Subcutaneous adipose tissue (tissue), 4 donors: ENCODE data around the gene CMTM3. TPM values are rescaled to one million over a fixed set of nuclear protein-coding genes. Genes with fewer than 3 reads are reported as not detected.

ENCODE experiments used
- CTCF ChIP-seq: fragments of 450-650 bp; IDR thresholded peaks from one replicate; pipeline ENCODE4 v1.5.1; 2016; ENCODE audit warnings: low read depth, mild to moderate bottlenecking, control low read depth, antibody characterized with exemption, moderate library complexity
- small RNA-seq: library from RNA; depleted of rRNA; stranded (forward); fragments of <200 nt; gene quantifications from one replicate; pipeline ENCODE3, GENCODE V24; 2016
- total RNA-seq, 4 donors: library from RNA; depleted of rRNA; stranded (reverse); fragments of >200 nt; gene quantifications; one replicate each; pipeline ENCODE4 v1.1.0, GENCODE V29; 2016

Gene CMTM3
- total RNA-seq, 4 donors from 2014 or later = 27.5 to 101 (median 43.1) TPM

- TF ChIP-seq CTCF = no peak
Observed at GRCh38 chr16:66658143-66658859, 53.8 kb downstream of the CMTM3 start.

GRCh38 chr16:66658860-66659190 lies 54.3 kb downstream of the CMTM3 start:
- no peak for TF ChIP-seq CTCF

GRCh38 chr16:66660422-66661209 lies 56.1 kb downstream of the CMTM3 start:
- no peak for TF ChIP-seq CTCF

- TF ChIP-seq CTCF = no peak
Observed at GRCh38 chr16:66661210-66661560, 56.7 kb downstream of the CMTM3 start.

- TF ChIP-seq CTCF = no peak
Observed at GRCh38 chr16:66662445-66663194, 58.1 kb downstream of the CMTM3 start.

Small RNA genes lying within 50 kb of the gene (small RNA-seq; reads per million reads assigned to genes)
- gene CKLF-CMTM1 = not detected

Other genes starting within 250 kb of the CMTM3 start
- 100 to 1,000 TPM in 1 of 4 donors, 10 to 100 TPM in 3; 28.7 to 155 (median 43.2) TPM for gene CDH5, start 238.0 kb upstream of the CMTM3 start, total RNA-seq
- gene BEAN1, start 177.4 kb upstream of the CMTM3 start, total RNA-seq = under 1 TPM in 1 of 4 donors, not detected in 3; 0.88 TPM
- 100 to 1,000 TPM in 2 of 4 donors, 10 to 100 TPM in 2; 63.6 to 118 (median 92.4) TPM for gene TK2, start 54.6 kb upstream of the CMTM3 start, total RNA-seq
- gene CKLF, start 52.1 kb upstream of the CMTM3 start, total RNA-seq = 10 to 100 TPM; 30.5 to 94.3 (median 42.2) TPM
- 1 to 10 TPM in 1 of 4 donors, under 1 TPM in 2, not detected in 1; 0.66 to 2.2 (median 0.82) TPM for gene CMTM1, start 38.3 kb upstream of the CMTM3 start, total RNA-seq
- not detected for gene CMTM2, start 25.2 kb upstream of the CMTM3 start, total RNA-seq
- gene CMTM4, start 92.0 kb downstream of the CMTM3 start, total RNA-seq = 10 to 100 TPM; 12.1 to 16.0 (median 13.0) TPM
- 100 to 1,000 TPM; 123 to 210 (median 165) TPM for gene DYNC1LI2, start 146.9 kb downstream of the CMTM3 start, total RNA-seq
- under 1 TPM in 2 of 4 donors, not detected in 2; 0.33 to 0.68 TPM for gene TERB1, start 196.9 kb downstream of the CMTM3 start, total RNA-seq
- 10 to 100 TPM; 38.2 to 56.4 (median 46.4) TPM for gene NAE1, start 226.3 kb downstream of the CMTM3 start, total RNA-seq
- gene CA7, start 239.7 kb downstream of the CMTM3 start, total RNA-seq = not detected